GM13976 (cell line): ENCODE measurements around the gene NFX1.
"Not testable (repeated sequence)": the region's sequence is repeated elsewhere in the genome, so short reads cannot be mapped to it uniquely, and the experiment has no call there.

Source experiments
- DNase-seq: peaks from one replicate; pipeline ENCODE4 v3.0.0; 2012; ENCODE audit warnings: low spot score
- CTCF ChIP-seq: IDR thresholded peaks from 2 replicates; pipeline ENCODE4 v1.5.1; 2012; ENCODE audit warnings: borderline replicate concordance, mild to moderate bottlenecking; ENCODE audit not compliant: insufficient read depth; ENCODE audit errors: extremely low read depth, missing control alignments, control extremely low read depth
- in situ Hi-C: fragments of 300-500 bp; cut with MboI; formaldehyde crosslinking; loops from one replicate; pipeline ENCODE4 v1.12.0; 2022; ENCODE audit warnings: low sequenced_read_pairs, mixed read lengths, inconsistent platforms; ENCODE audit not compliant: unreplicated experiment

The NFX1 gene

GRCh38 chr9:33320568-33321261, 30.4 kb downstream of the NFX1 start:
- in situ Hi-C loops, result no loop called here
- no peak for TF ChIP-seq CTCF
- DNase-seq, result no peak

- TF ChIP-seq CTCF, result no peak
- in situ Hi-C loops, result no loop called here
- DNase-seq, result no peak
Observed at GRCh38 chr9:33329117-33329563, 38.8 kb downstream of the NFX1 start.

- no peak for TF ChIP-seq CTCF
- DNase-seq, result no peak
- in situ Hi-C loops, result no loop called here
Observed at GRCh38 chr9:33329979-33330378, 39.7 kb downstream of the NFX1 start.

- TF ChIP-seq CTCF, result no peak
- in situ Hi-C loops, result no loop called here
- DNase-seq, result no peak
Observed at GRCh38 chr9:33331377-33331891, 41.1 kb downstream of the NFX1 start.

- DNase-seq, result no peak
- TF ChIP-seq CTCF, result no peak
- in situ Hi-C loops, result no loop called here
Observed at GRCh38 chr9:33332011-33332410, 41.7 kb downstream of the NFX1 start.

GRCh38 chr9:33332956-33333355, 42.6 kb downstream of the NFX1 start:
- DNase-seq, in situ Hi-C loops: not testable (repeated sequence)

- in situ Hi-C loops, result no loop called here
- no peak for TF ChIP-seq CTCF
- no peak for DNase-seq
Observed at GRCh38 chr9:33340186-33340585, 49.9 kb downstream of the NFX1 start.
